ENCODE results near the gene MGLL.

DNA sequence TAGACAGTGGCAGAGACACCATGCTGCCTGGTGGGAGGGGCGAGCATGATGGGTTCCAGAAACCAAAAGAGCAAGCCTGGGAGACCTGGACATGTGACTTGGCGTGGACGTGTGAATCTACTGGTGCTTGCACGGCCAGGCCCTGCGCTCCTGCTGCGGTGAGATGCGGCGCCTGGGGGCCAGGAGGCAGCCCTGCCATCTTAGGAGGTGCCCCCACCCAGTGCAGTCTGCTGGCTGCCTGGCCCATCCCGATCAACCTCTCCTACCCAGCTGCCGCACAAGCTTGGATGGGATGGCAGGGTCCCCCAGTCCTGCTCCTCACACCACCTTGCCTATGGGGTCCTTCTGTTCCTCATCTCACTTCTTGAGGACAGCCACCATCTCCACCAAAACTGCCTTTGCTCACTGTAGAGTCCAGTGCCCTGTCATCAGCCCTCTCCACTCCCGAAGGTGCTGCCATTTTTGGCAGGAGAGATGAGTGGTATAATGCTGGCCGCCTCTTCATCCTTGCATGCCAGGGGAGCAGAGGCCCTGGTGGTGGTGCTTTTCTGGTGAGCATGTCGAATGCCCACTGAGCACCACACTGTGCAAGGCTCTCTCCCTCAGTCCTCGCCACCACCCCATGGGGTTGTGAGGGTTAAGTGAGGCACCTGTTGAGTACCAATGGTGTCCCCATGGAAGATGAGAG, 152.6 kb downstream of the MGLL start:
- TF ChIP-seq CTCF (IDR thresholded peaks at IDR 0.05; ENCODE audit: insufficient read depth, low read length, poor library complexity, severe bottlenecking) (no peak), EZH2phosphoT487 (conservative IDR thresholded peaks at IDR 0.05; ENCODE audit: low read length) (no peak)
